T follicular helper cell (primary cell): ENCODE data around the gene CBX8.

Source experiments
- DNase-seq: peaks from one replicate; pipeline ENCODE4 v3.0.0-alpha.2; 2020; ENCODE audit warnings: low read depth

The CBX8 gene

DNA sequence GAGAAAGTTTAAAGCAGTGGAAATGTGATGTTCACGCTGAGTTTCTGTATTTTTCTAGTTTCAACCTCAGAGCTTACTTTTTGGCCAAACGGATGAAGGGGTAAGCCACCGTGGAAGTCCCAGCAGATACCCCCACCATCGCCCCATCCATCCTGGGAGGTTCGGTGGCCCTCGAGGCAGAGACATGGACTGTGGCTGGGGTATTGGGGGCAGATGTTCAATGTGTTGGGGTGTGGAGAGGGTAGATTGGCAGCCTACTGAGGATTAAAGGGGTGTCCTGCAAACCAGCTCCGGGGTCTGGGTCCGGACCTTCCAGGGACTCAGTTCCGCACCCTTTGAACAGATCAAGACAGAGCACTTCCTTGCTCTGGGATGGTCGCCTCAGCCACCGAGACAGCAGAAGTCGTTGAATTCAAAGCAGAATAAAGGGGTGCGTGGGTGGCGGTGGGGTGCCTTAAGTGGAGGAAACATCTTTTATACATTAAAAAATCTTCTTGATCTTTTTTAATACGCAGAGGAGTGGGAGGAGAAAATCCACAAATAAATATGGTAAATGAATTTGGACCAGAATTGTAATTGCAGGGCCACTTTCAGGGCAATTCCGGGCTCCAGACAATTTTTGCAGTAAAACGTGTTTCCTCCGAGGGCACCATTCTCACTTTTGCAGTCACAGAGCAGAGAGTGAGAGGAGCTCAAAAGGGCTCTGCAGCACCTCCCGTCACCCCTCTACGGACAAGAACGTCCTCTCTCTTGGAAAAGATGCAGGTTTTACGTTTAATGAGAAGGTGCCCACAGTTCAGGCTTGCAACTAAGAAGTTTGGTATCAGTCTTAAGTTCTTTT, 8.2 kb upstream of the CBX8 start:
- DNase-seq = no peak

DNA sequence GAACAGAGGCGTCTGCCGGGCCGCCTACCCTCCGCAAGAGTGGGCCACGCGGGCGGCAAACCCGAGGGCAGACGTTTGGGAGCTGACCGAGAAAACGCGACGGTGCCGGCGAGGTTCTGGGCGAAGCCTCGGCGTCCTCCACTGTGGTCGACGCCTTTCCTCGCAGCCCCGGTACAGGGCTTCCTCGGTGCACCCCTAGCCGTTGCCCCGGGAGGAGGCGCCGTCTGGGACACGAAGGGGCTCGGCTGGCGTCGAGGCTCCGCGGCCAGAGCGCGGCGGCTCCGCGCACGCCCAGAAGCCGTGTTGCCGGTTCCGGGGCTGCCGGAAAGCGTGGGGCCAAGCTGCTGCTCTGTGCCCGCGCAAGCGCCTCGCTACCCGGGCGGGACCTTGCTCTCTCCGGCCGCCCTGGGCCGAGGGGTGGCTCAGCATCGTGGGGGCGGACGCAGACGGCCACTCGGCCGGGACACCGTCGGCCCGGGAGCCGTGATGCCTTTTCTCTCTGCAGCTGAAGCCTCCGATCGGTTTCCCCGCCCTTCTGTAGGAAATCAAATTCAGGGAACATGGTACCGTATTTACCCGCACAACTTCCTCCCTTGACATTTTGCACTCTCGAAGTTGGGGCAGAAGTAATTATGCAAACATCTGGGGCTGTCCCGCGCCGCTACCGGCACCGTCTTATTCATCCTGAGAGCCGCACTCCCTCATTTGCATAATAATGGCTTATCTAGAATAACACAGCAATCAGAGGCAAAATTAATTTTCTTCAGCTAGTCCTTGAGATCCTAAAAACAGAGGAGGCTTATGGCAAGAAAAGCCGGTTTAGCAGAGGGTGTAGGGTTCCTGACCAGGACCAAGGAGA, 7.3 kb upstream of the CBX8 start:
- no peak for DNase-seq

DNA sequence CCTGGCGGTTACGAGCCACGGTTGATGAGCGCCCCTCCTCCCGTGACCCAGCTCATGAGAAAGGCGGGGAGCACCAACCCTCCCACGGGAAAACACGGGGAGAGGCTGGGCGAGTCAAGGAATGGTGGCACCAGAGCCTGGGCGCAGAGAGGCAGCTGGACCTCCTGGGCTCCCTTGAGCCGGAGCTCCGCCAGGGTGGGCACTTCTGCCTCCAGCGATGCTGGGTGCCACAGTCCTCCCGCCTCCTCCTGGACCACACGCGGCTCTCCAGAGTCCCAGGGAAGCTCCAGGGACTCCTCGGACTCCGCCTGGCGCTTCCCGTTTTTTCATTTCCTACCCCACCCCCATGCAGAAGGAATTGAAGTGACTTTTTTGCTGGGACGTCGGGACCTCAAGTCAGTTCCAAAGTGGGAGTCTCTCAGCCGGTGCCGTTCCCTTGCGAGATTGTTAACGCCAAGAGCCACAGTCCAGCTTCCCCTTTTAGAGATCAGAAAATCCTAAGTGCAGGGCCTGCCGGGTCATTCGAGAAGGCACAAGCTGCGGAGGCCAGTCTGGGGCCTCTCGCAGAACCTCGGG, 6.6 kb upstream of the CBX8 start:
- DNase-seq = no peak

DNA sequence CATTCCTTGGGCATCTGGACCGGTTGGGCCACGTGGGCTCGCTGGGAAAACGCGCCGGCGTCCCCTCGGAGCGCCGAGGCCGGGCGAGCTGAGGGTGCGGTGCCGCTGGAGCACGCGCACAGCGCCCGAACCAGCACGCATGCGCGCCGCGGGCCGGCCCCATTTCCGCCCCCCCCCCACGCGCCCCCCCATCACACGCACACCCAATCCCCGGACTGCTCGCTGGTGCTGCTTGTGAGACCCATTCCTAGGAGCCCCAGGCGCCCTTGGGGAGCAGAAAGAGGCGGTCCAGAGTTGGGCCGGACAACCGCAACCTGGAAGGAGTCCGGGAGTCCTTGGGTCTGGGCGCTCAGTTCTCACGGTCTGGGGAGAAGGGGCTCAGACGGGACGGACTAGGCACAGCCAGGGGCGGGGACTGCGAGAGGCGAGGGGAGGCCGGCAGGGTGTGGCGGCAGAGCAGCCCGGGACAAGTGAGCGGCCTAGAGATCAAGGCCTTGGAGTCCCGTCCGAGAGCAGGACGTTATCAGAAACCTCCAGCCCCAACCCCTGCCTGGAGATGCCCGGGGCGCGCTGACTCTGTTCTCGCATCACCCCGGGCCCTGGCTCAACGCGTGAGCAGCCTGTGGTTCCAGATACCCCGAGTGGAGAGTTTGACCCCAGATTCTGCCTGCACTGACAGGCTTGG, 6.0 kb upstream of the CBX8 start:
- no peak for DNase-seq

DNA sequence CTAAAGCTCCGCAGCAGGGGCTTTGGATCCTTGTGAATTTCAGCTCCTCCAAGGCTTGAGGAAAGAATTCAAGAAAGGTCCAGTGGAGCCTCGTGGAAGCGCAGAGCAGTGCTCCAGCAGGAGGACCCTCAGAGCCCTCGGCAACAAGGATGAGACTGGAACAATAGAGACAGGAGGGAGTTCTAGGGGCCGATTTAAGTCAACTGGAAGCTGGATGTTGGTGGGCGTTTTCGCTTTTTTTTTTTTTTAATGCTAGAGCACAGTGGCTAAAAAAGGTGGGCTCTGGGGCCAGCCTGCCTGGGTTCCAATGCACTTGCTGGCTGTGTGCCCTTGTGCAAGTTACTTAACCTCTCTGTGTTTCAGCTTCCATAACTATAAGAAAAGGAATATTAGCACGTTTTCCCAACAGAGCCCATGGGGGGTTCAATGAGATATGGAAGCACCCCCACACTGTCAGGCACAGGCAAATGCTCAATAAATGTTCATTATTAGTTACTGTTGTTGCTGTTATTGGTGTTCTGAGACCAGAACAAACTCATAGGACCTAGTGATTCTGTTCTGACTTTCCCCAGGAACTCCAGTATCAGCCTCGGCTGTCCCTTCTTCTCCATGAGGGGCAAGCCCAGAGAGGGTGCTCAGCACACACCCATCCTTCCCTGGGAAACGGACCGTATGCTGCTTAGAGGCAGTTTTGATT, 5.3 kb upstream of the CBX8 start:
- DNase-seq = no peak

DNA sequence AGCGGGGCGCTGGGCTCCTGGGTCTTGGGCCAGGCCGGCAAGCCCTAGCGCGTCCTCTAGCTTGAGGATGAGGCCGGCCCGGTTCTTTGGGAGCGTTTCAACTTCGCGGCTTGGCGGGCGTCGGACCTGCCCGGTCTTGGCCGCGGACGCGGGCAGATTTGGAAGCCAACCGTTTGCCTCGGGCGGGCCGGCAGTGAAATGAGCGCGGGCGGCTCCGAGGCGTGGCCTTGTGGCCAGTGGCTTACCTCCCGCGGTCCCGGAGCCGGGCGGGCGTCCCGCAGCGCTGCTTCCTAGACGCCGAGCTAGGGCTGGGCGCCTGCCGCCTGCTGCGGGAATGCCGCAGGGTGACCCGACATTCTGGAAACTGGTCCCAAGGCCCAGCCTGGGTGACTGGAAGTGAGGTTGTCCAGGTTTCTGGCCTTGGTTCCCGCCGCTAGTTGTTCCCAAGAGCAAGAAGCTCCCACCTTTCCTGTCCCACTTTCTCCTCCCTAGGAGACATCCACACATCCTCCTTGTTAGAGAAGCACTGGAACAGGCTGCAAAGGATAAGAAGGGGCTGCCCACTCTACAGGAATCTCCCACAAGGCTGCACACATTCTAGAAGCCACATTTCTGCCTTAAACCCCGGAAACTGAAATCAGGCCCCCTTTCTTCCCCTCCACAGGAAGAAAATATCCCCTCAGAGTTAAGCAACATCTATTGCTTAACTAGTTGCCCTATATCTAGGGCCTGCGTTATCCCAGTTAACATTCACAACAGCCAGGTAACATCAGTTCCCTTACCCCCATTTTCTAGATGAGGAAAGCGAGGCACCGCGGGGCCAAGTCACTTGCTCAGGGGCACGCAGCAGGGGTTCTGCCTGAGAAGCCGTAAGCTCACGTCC, 4.5 kb upstream of the CBX8 start:
- no peak for DNase-seq

DNA sequence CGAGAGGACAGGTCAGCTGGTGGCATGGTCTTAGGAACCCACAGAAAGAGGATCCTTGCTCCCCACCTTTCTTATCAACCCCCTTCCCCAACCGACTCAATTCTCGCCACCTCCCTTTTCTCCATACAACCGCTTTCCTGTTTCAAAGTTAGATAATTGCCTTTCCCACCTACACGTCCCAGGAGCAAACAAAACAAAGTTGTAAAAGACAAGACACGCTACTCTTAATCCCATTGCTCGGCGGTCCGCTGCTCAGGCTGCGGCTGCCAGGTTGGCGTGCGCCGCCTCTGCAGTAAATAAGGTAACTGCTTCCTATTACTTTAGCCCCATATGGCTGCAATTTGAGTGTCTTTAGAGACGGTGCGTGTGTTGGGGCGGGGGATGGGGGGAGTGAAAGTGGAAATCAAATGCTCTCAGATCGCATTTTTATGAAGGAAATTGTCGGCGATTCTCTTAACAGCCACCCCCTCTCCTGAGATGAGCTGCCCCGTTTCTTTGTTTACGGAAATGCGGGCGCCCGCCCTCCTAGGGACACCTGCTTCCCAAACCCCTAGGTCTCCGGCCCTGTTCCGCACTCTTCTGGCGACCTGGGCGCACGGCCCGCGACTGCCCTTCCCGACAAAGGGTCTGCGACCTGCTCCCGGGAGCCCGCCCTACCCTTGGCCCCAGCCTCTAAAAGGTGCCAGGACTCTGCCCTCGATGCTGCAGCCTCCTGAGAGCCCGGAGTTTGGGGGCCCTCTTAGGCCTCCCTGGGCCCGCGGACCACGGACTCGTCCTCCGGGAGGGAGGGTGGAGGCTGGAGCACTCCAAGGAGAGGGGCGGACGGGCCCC, 3.7 kb upstream of the CBX8 start:
- DNase-seq = no peak

DNA sequence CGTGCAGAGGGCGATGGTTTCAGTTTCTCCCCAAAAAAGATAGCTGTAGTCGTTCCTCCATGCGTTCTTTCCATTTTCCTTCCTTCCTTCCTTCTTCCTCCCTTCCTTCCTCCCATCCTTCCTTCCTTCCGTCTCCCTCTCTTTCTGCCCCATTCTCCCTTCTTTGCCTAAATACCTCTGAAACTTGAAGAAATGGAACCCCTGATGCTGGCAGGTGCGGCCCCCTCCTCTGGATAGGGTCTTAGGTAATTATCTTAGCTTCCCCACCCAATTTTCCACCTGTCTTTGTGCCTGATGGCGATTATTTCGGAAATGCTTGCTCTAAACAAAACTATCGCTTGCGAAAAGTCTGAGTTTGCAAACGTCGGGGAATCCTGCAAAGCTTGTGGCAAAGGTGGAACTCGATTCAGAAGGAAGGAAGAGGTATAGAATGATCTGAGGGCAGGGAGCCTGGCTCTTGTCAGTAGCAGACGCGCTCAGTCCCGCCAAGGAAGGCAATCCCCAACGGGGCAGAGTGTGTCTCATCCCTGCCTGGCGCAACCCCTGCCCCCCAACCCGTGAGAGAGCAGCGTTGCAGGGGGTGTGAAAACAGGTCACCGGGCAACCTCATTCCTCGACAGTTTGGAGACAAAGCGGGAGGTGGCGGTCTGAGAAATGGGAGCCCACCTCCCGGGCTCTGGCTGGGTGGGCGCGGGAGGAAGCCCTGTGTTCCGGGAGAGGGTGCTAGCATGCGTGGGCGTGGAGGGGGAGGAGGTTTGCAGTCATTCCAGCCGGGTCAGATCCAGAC, 2.9 kb upstream of the CBX8 start:
- no peak for DNase-seq

DNA sequence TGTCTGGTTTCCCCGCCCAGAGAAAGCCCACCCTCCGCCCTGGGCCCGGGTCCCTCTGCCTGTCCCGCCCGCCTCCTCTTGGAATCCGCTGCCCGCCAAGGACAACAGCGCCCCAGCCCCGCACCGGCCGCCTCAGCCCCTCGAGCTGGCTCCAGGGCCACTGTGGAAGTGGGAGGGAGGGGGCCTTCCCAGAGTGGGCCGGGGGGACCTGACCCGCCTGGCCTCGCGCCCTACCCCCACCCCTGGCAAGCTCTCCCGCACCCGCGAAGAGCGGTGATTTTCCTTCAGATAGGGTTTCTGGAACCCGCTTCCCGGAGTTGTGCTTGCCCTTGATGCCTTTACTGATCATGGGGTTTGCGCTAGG, 2.3 kb upstream of the CBX8 start:
- no peak for DNase-seq

DNA sequence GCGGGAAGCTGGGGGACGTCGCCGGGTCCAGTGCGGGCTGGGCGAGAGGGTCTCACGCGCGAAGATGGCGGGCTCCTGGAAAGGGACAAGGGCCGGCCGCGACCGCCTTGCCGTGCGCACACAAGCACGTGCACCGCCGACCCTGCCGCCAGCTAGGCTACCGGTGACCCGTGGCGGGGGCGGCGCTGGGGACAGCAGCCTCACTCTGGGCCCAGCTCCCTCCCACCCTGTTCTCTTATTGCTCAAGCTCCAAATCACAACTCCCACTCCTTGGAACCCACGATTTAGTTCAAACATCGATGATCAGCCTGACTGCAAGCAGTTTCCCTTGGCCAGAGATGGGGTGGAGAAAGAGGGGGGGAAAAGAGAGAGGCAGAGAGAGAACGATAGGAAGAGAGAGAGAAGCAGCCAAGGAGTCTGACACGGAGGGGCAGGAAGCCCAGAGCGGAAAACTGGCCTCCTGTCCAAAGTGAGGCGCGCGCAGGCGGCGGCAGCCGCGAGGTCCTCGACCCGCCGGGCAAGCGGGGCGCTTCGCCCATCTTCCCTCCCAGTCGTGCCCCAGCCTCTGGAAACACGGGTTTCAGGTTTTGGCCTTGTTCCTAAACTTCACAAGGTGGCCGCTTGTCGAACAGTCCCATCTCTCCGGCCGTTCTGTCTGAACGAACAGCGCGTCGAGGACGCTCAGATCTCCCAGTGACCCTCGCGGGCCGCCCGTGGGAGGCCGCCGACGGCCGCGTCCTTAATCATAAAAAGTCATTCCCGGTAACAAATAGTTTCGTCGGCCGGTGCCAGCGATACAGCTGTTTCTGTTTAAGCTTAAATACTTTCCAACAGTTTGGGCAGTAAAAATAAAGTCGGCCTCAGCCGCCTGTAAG, 1.7 kb upstream of the CBX8 start:
- no peak for DNase-seq

DNA sequence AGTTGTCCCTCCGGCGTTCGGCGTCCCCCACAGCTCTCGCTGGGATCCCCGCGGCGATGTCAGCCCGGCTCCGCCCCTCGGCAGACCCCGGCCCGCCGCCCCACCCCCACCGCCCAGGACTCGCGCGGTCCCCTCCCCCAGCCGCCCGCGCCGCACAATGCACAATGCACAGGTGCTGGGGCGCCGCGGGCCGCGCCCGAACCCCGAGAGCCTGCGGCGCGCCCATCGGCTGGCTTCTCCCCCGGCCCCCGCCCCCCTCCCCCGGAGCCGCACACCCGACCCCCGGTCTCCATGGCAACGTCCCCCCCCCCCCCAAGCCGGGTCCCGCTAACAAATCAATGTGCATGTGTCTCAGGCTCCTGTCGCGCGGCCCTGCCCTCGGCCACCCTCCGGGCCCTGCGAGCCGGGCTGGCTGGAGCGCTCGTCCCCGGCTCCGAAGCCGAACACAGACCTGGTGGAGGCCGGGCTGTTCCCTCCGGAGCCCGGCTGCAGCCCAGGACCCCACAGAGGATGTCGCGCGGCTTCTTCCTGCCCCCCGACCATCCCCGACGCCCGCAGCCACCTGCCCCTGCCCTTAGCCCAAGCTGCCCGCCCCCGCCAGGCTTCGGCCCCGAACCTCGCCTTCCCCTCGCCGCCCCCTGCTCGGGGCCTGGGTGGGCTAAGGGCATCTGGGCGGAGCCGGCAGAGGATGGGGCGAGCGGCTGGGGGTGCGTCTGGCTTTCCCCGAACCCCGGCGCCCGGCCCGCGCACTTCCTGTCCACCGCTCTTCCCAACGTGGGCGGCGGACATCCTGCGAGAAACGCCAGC, 818 bp upstream of the CBX8 start:
- DNase-seq = no peak

DNA sequence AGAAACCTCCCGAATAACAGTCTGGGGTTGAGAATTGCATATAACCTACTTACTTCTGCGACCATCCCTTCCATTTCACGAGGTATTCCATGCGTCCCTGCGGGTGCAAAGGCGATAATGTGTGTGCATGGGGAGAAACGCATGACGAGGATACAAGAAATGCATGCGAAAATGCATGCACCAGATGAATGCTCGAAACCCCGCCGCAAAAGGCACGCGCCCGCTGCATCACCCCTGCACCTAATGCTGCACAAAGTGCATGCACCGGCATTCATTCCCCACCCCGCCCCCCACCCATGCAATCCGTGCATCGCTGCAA, 474 bp downstream of the CBX8 start:
- no peak for DNase-seq

DNA sequence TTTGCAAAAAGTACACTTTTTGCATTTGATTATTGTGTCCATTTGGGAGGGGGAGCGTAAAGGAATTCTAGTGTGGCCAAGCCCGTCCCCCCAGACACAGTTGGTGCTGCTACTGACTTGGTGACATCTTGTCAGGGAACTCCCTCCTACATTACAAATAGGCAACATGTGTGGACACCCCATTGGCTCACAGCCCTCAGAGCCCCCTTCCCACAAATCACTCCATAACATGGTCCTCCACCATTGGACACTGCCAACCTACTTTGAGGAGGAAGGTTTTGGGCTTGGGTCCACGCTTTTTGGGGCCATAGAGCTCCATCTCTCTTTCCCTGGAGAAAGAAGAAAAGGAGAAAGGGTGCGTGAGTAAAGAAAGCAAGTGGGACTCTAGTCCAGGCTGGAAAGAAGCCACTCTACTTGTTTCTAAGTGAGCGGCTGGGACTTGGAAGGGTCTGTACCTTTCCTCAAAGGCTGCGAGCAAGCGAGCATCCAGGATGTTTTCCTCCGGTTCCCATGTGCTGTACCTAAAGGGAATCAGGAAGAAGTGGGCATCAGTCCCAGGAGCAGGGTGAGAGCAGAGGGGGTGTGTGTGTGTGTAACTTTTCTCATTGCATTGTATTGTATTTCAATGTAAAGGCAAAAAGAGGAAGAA, 958 bp downstream of the CBX8 start:
- no peak for DNase-seq

DNA sequence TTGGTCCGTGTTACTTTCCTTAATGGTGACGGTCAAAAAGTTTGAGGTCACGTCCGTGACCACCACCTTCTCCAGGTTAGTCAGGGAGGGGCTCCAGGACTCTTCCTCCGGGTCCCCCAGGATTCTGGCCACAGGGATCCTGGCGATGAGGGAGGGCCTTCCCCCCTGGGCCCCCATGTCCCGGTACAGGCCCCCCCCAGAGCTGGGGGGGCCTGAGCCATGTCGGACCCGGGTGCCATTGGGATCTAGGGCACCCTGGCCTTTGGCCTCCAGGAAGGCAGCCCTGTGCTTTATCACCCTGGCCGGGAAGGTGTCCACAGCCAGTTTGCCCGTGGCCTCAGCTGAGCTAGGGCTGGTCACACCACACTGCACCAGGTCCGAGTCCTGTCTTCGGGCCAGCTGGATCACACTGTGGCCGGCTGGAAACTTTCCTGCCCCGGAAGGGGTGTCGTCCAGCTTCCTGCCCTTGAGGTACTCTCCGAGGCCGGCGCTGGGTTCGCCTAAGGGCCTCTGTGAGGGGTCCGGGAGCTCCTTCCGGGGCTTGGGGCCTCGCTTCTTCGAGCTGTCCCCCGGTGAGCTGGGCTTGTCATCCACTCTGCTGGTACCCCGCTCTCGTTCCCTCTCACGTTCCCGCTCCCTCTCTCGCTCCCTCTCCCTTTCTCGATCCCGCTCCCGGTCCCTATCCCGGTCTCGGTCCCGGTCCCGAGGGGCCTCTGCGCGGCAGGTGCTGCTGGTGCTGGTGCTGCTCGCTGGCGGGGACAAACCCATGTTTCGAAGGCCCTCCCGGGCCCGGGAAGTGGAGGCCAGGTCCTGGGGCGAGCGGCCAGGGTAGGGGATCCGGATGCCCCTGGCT, 2.0 kb downstream of the CBX8 start:
- no peak for DNase-seq

DNA sequence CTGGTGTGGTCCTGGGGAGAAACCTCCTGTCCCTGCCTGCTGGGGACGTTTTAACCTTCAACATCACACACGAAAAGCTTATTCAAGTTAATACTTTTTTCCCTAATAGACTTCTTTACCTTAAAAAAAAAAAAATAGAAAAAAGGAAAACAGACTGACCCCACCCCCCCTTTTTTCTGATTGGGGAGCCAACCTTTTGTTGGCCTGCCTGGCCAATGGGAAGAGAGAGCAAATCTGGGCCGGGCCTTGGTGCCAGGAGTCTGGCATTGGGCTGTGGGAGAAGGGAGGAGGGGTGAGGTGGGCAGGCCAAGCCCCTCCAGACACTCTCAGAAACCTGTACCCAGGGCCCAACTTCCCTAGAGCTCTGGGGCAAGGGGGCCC, 3.0 kb downstream of the CBX8 start:
- DNase-seq = no peak
